ENCODE measurements around the gene SLC5A1. TPM values are rescaled to one million over a fixed set of nuclear protein-coding genes. Genes with fewer than 3 reads are reported as not detected.
"Not testable (repeated sequence)": the region's sequence is repeated elsewhere in the genome, so short reads cannot be mapped to it uniquely, and the experiment has no call there.

Gene SLC5A1
- total RNA-seq, 4 donors from 2014 or later: 0.38 to 20.6 (median 11.3) TPM

DNA sequence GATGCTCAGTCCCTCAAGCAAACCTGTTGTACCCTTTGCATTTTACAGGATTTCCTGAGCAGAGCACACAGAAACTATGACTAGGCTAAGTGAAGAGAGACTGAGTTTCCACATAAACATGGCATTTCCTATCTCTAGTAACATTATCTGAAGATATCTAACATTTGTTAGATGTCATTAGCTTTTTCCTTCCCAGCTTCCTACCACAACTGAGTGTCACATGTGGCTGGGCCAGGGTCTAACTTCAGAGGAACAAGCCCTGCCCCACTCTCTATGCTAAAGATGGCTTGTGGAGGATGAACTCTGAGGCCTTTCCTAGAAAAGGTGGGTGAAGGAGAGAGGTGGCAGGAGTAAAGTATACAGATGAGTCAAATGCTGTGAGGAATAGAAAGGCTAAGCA is 99.5 kb downstream of the SLC5A1 start:
- TF ChIP-seq, protein P1, sequence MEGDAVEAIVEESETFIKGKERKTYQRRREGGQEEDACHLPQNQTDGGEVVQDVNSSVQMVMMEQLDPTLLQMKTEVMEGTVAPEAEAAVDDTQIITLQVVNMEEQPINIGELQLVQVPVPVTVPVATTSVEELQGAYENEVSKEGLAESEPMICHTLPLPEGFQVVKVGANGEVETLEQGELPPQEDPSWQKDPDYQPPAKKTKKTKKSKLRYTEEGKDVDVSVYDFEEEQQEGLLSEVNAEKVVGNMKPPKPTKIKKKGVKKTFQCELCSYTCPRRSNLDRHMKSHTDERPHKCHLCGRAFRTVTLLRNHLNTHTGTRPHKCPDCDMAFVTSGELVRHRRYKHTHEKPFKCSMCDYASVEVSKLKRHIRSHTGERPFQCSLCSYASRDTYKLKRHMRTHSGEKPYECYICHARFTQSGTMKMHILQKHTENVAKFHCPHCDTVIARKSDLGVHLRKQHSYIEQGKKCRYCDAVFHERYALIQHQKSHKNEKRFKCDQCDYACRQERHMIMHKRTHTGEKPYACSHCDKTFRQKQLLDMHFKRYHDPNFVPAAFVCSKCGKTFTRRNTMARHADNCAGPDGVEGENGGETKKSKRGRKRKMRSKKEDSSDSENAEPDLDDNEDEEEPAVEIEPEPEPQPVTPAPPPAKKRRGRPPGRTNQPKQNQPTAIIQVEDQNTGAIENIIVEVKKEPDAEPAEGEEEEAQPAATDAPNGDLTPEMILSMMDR (IDR thresholded peaks at IDR 0.05): no peak
- no peak for TF ChIP-seq POLR2A (IDR thresholded peaks at IDR 0.05)
- Histone ChIP-seq H3K9me3 (no peaks in the 10 kb centered on the region), H3K27ac (no peak overlapping the region)

GRCh38 chr22:32144496-32145274 is 101.6 kb downstream of the SLC5A1 start:
- Histone ChIP-seq H3K9me3 (no peaks in the 10 kb centered on the region), H3K4me1 (no peaks in the 10 kb centered on the region), H3K4me3 (no peak overlapping the region), H3K27ac (no peak overlapping the region), H3K36me3 (no peaks in the 10 kb centered on the region), H3K27me3 (no peaks in the 10 kb centered on the region)
- intact Hi-C loops (cut with DNase I): no loop called here
- DNase-seq: no peak
- no peak for TF ChIP-seq POLR2A (IDR thresholded peaks at IDR 0.05)
- TF ChIP-seq, protein P1 (IDR thresholded peaks at IDR 0.05): no peak
- 72 to 75% methylated on average over 6 of the region's 6 CpGs for WGBS, 2 donors

More for the DNA sequence above, 99.5 kb downstream of the SLC5A1 start:
- Histone ChIP-seq H3K27me3 (no peaks in the 10 kb centered on the region), H3K4me1 (peaks cover 0 to 4% (median under 1%) of the 10 kb centered on the region in 3 donors), H3K36me3 (no peaks in the 10 kb centered on the region), H3K4me3 (no peak overlapping the region)
- intact Hi-C loops (cut with DNase I): no loop called here
- no peak for DNase-seq

DNA sequence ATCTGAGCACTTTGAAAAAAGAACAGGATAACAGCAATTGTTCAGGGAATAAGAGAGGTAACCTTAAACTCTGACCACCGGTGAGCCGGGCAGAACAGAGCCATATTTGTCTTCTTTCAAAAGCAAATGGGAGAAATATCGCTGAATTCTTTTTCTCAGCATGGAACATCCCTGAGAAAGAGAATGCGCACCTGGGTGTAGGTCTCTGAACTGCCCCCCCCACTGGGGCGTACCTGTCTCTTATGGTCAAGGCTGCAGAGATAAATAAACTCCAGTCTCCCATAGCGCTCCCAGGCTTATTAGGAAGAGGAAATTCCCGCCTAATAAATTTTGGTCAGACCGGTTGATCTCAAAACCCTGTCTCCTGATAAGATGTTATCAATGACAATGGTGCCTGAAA is 104.1 kb downstream of the SLC5A1 start:
- H3K4me1 ChIP-seq; H3K9me3 ChIP-seq; H3K27me3 ChIP-seq; H3K27ac ChIP-seq; H3K4me3 ChIP-seq; intact Hi-C loops (cut with DNase I); DNase-seq; H3K36me3 ChIP-seq: not testable (repeated sequence)
- WGBS, 2 donors: 83 to 92% methylated on average over 8 of the region's 8 CpGs

DNA sequence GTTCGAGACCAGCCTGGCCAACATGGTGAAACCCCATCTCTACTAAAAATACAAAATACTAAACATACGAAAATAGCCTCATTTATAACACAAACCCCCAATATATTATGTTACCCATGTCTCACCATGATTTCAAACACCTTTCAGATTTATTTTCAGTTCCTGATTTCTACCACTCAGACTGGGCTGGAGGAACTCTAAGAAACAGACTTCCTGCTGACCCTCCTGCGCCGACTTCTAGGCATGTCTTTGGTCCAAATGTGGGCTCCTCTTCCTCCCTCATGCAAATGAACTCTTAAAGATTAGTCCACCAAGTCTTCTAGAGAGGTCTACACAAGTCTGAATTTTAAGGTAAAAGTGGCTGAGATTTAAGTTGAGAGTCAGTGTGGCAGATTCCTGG is 105.3 kb downstream of the SLC5A1 start:
- H3K27ac ChIP-seq; H3K27me3 ChIP-seq; intact Hi-C loops (cut with DNase I); H3K36me3 ChIP-seq; DNase-seq; H3K9me3 ChIP-seq; H3K4me3 ChIP-seq; H3K4me1 ChIP-seq: not testable (repeated sequence)
- WGBS, 2 donors: 79 to 84% methylated on average over 4 of the region's 4 CpGs

- H3K36me3 ChIP-seq; H3K27me3 ChIP-seq; H3K27ac ChIP-seq; H3K4me3 ChIP-seq; intact Hi-C loops (cut with DNase I); H3K9me3 ChIP-seq; H3K4me1 ChIP-seq; DNase-seq: not testable (repeated sequence)
- 50 to 56% methylated on average over 7 of the region's 7 CpGs for WGBS, 2 donors
Measured at GRCh38 chr22:32150647-32151046, 107.6 kb downstream of the SLC5A1 start.

- H3K9me3 ChIP-seq; intact Hi-C loops (cut with DNase I); H3K27ac ChIP-seq; H3K4me1 ChIP-seq; H3K36me3 ChIP-seq; H3K27me3 ChIP-seq; H3K4me3 ChIP-seq; DNase-seq: not testable (repeated sequence)
- WGBS, 2 donors: 58 to 74% methylated on average over 6 of the region's 6 CpGs
Measured at GRCh38 chr22:32151641-32152040, 108.6 kb downstream of the SLC5A1 start.

DNA sequence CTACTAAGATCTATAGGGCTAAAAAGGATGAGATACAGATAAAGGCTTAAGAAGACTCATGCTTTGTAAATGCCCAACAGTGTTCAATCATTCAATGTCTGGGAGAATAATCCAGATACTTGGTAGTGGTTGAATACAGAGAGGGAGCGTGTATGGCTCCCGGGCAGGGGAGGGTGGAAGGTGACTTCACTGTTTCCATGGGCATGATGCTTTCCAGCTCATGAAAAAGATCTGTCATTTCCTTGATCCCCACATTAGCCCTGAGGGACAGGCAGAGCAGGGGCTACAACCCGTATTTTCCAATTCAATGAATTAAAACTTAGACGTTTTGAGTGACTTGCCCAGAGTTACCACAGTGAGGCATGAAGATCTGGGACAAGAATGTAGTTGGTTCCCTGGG is 111.7 kb downstream of the SLC5A1 start:
- H3K27ac ChIP-seq; H3K4me1 ChIP-seq; H3K36me3 ChIP-seq; H3K9me3 ChIP-seq; DNase-seq; H3K4me3 ChIP-seq; intact Hi-C loops (cut with DNase I): not testable (repeated sequence)
- H3K27me3 ChIP-seq: peaks cover 0 to 18% (median 0%) of the 10 kb centered on the region in 4 donors
- WGBS, 2 donors: 68 to 73% methylated on average over 4 of the region's 4 CpGs

DNA sequence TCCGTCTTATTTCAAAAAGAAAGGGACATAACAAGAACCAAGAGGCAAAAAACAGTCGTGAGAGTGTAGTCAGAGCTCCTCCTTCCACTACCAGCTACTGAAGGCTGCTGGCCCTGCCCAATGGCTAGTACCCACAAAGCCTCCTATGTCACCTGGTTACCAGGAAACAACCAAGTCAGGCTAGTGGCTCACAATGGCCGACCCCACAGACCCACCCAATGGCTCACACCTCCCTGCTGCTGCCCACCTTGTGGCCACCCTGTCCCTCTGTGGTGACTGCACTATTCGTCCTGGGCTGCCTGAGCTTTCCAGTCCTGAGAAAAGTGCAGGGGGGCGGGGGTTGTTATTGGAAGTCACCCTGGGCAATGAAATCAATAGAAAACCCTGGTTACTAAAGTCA is 114.6 kb downstream of the SLC5A1 start:
- H3K4me1 ChIP-seq; DNase-seq; H3K4me3 ChIP-seq; H3K9me3 ChIP-seq; H3K36me3 ChIP-seq; intact Hi-C loops (cut with DNase I); H3K27ac ChIP-seq: not testable (repeated sequence)
- peaks cover 0 to 30% (median 0%) of the 10 kb centered on the region in 4 donors for H3K27me3 ChIP-seq
- 40 to 50% methylated on average over 1 of the region's 5 CpGs for WGBS, 2 donors
